B cell (primary cell): ENCODE data around the gene TRMT13. TPM values are rescaled to one million over a fixed set of nuclear protein-coding genes. Genes with fewer than 3 reads are reported as not detected.

Source experiments
- ATAC-seq: fragments of 200-7000 bp; cut with Tn5 transposase; one replicate; pipeline ENCODE4 v1.10.0; 2021; ENCODE audit warnings: low read depth, mild to moderate bottlenecking, moderate number of reproducible peaks, moderate library complexity
- CTCF ChIA-PET: fragments of 350-600 bp; sonication (Branson Sonifier 250); formaldehyde crosslinking; loops from one replicate; lab custom pipeline; 2021; ENCODE audit warnings: antibody characterized with exemption, inconsistent platforms; lab: Charles Lee
- POLR2A ChIA-PET: fragments of 350-600 bp; sonication (Branson Sonifier 250); formaldehyde crosslinking; loops from one replicate; lab custom pipeline; 2021; ENCODE audit warnings: antibody characterized with exemption; lab: Charles Lee
- DNase-seq: peaks from one replicate; pipeline ENCODE4 v3.0.0; 2013
- H2AFZ ChIP-seq: 2 replicates; pipeline ENCODE4 v1.6.1; 2012; ENCODE audit warnings: mild to moderate bottlenecking, low read depth, low read length; ENCODE audit not compliant: insufficient read depth, poor library complexity, severe bottlenecking
- H3K27ac ChIP-seq, 2 donors: 1 replicate in 1 of 2; 2 replicates in 1 of 2; pipeline ENCODE4 v1.5.1; 2012 to 2013; ENCODE audit warnings: low read length in 2 of 2, mild to moderate bottlenecking in 2 of 2, moderate library complexity in 1 of 2
- H3K27me3 ChIP-seq, 4 experiments: fragments of 200-600 bp in 1 of 4; sonication (generic) in 1 of 4; replicated peaks in 1 of 4; 1 replicate in 2 of 4; 2 replicates in 2 of 4; pipeline versions ENCODE4 v1.6.1 to v1.7.0; 2013 to 2016; ENCODE audit warnings: low read length in 3 of 4, mild to moderate bottlenecking in 2 of 4, mixed read lengths in 1 of 4, moderate library complexity in 1 of 4; ENCODE audit not compliant: insufficient read depth in 4 of 4, control insufficient read depth in 3 of 4; ENCODE audit errors: control extremely low read depth in 1 of 4
- H3K36me3 ChIP-seq, 2 experiments: replicated peaks in 1 of 2; 1 replicate in 1 of 2; 2 replicates in 1 of 2; pipeline versions ENCODE4 v1.6.1 to v1.7.1; 2013; ENCODE audit warnings: low read length in 1 of 2; ENCODE audit not compliant: insufficient read depth in 2 of 2, control insufficient read depth in 1 of 2; ENCODE audit errors: control extremely low read depth in 1 of 2, extremely low read depth in 1 of 2
- H3K4me1 ChIP-seq, 2 donors: fragments of 200-600 bp in 1 of 2; sonication (generic) in 1 of 2; 1 replicate in 1 of 2; 2 replicates in 1 of 2; pipeline versions ENCODE4 v1.5.1 to v1.6.1; 2013 to 2017; ENCODE audit warnings: low read length in 2 of 2; ENCODE audit not compliant: control insufficient read depth in 2 of 2, insufficient read depth in 2 of 2
- H3K4me2 ChIP-seq: replicated peaks from 2 replicates; pipeline ENCODE3; 2012; ENCODE audit warnings: mild to moderate bottlenecking, low read depth, low read length; ENCODE audit not compliant: poor library complexity, severe bottlenecking
- H3K4me3 ChIP-seq, 5 experiments: fragments of 200-600 bp in 1 of 5; sonication (generic) in 1 of 5; 1 replicate in 3 of 5; 2 replicates in 2 of 5; pipeline versions ENCODE4 v1.5.1 to v1.7.0; 2011 to 2016; ENCODE audit warnings: low read length in 4 of 5, mild to moderate bottlenecking in 4 of 5, low read depth in 2 of 5, control low read depth in 1 of 5, moderate library complexity in 1 of 5; ENCODE audit not compliant: insufficient read depth in 1 of 5; ENCODE audit errors: control extremely low read depth in 1 of 5, extremely low read depth in 1 of 5
- H3K79me2 ChIP-seq: fragments of 200-600 bp; sonication (generic); one replicate; pipeline ENCODE4 v1.6.0; 2016; ENCODE audit warnings: low read length; ENCODE audit not compliant: control insufficient read depth, insufficient read depth
- H3K9ac ChIP-seq: fragments of 200-600 bp; sonication (generic); 2 replicates; pipeline ENCODE4 v1.6.1; 2017; ENCODE audit warnings: mild to moderate bottlenecking, low read length, moderate library complexity
- H3K9me3 ChIP-seq, 3 donors: one replicate each; pipeline versions ENCODE4 v1.6.1 to v1.7.1; 2013; ENCODE audit warnings: low read length in 2 of 3; ENCODE audit not compliant: control insufficient read depth in 2 of 3, insufficient read depth in 1 of 3; ENCODE audit errors: control extremely low read depth in 1 of 3
- H4K20me1 ChIP-seq: 2 replicates; pipeline ENCODE4 v1.6.0; 2012; ENCODE audit warnings: mild to moderate bottlenecking, low read length; ENCODE audit not compliant: insufficient read depth, control insufficient read depth, poor library complexity, severe bottlenecking
- H3K27ac Mint-ChIP-seq: one replicate; pipeline ENCODE4 v1.8.0; 2021; ENCODE audit warnings: mixed read lengths
- H3K27me3 Mint-ChIP-seq: one replicate; pipeline ENCODE4 v1.8.0; 2021; ENCODE audit warnings: mixed read lengths
- H3K4me1 Mint-ChIP-seq: one replicate; pipeline ENCODE4 v1.8.0; 2021; ENCODE audit warnings: mixed read lengths
- H3K4me3 Mint-ChIP-seq: one replicate; pipeline ENCODE4 v1.8.0; 2021; ENCODE audit warnings: mixed read lengths
- H3K9me3 Mint-ChIP-seq: one replicate; pipeline ENCODE4 v1.8.0; 2022; ENCODE audit warnings: mixed read lengths; ENCODE audit not compliant: insufficient read depth
- EZH2 ChIP-seq: IDR thresholded peaks from 2 replicates; pipeline ENCODE4 v1.6.1; 2012; ENCODE audit warnings: borderline replicate concordance, low read depth, mild to moderate bottlenecking, moderate library complexity, low read length; ENCODE audit not compliant: insufficient read depth, poor library complexity, severe bottlenecking
- WGBS: methylation state at CpG from one replicate; pipeline ENCODE4 v1.1.5; 2013; ENCODE audit warnings: missing lambda C conversion rate; ENCODE audit not compliant: insufficient coverage; 5-methylcytosine and 5-hydroxymethylcytosine counted together
- intact Hi-C: fragments of 100-400 bp; cut with micrococcal nuclease; formaldehyde crosslinking; loops from one replicate; pipeline ENCODE4 v1.10.0; 2022
- polyA plus RNA-seq: library from polyadenylated mRNA; depleted of rRNA; stranded (reverse); fragments of >200 nt; gene quantifications from 2 replicates; pipeline ENCODE4 v1.2.3, GENCODE V29; 2012
- total RNA-seq, 2 donors: library from RNA; stranded (reverse); fragments of 120-200 nt in 1 of 2; gene quantifications; 1 replicate in 1 of 2; 2 replicates in 1 of 2; pipeline versions ENCODE4 v1.2.3 to v1.2.4, GENCODE V29; 2013 to 2022
- TF ChIP-seq, protein P1 (sequence below): fragments of 200-600 bp; IDR thresholded peaks from one replicate; pipeline ENCODE4 v1.8.0; 2022; ENCODE audit warnings: antibody characterized with exemption, mild to moderate bottlenecking

TRMT13 gene
- total and polyA plus RNA-seq, 2 donors (not counting 1 experiment from before 2014, with no cell fraction given): 15.6 to 40.1 TPM

DNA sequence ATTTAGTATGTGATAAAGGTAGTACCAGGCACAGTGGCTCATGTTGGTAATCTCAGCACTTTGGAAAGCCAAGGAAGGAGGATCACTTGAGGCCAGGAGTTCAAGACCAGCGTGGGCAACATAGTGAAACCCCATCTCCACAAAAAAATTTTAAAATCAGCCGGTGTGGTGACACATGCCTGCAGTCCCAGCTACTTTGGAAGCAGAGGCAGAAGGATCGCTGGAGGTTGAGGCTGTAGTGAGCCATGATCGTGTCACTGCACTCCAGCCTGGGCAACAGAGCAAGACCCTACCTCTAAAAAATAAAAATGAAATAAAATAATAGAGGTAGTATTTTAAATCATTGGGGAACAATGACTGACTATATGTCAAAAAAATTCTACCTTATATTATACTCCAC, 17.4 kb upstream of the TRMT13 start:
- TF ChIP-seq, protein P1, sequence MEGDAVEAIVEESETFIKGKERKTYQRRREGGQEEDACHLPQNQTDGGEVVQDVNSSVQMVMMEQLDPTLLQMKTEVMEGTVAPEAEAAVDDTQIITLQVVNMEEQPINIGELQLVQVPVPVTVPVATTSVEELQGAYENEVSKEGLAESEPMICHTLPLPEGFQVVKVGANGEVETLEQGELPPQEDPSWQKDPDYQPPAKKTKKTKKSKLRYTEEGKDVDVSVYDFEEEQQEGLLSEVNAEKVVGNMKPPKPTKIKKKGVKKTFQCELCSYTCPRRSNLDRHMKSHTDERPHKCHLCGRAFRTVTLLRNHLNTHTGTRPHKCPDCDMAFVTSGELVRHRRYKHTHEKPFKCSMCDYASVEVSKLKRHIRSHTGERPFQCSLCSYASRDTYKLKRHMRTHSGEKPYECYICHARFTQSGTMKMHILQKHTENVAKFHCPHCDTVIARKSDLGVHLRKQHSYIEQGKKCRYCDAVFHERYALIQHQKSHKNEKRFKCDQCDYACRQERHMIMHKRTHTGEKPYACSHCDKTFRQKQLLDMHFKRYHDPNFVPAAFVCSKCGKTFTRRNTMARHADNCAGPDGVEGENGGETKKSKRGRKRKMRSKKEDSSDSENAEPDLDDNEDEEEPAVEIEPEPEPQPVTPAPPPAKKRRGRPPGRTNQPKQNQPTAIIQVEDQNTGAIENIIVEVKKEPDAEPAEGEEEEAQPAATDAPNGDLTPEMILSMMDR: no peak
- TF ChIP-seq EZH2: no peak
- Mint-ChIP-seq H3K27ac (no peak overlapping the region), H3K9me3 (no peaks in the 10 kb centered on the region), H3K27me3 (no peaks in the 10 kb centered on the region), H3K4me3 (no peak overlapping the region), H3K4me1 (no peaks in the 10 kb centered on the region)
- no CpG with 5 or more reads among the region's 4 CpGs for WGBS
- ATAC-seq (no peak), DNase-seq (no peak)
- Histone ChIP-seq H3K9ac (no peak overlapping the region), H4K20me1 (no peaks in the 10 kb centered on the region), H3K27ac (no peak overlapping the region), H3K4me1 (no peaks in the 10 kb centered on the region), H3K36me3 (peaks cover 0 to 9% of the 10 kb centered on the region in 2 experiments), H3K9me3 (no peaks in the 10 kb centered on the region), H3K27me3 (no peaks in the 10 kb centered on the region), H3K79me2 (no peaks in the 10 kb centered on the region), H2AFZ (no peak overlapping the region), H3K4me2 (no peak overlapping the region), H3K4me3 (no peak overlapping the region)
- intact Hi-C loops: no loop called here
- CTCF ChIA-PET: no interaction called here
- POLR2A ChIA-PET: no interaction called here

DNA sequence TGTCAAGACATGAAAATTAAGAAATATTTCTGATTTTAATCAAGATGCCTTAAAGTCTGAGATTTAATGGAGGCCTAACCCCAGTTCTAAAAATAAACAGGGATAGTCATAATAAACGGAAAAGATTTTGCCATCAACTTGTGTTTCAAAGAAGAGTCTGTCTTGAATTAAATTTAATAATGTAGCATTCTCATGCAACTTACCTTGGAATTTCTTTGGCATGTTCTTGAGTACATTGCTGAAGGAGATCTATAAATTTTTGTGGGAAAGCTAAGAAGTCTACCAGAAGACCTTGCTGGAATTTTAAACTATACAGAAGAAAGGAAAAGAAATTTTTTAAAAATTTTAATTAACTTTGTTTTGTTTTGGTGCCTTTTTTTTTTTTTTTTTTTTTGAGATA, 10.8 kb upstream of the TRMT13 start:
- Histone ChIP-seq H3K4me2 (no peak overlapping the region), H3K9ac (no peak overlapping the region), H3K4me1 (no peaks in the 10 kb centered on the region), H3K27ac (no peak overlapping the region), H3K4me3 (no peak overlapping the region), H4K20me1 (no peaks in the 10 kb centered on the region), H3K79me2 (peaks cover 4% of the 10 kb centered on the region), H3K36me3 (peaks cover 0 to 6% of the 10 kb centered on the region in 2 experiments), H3K27me3 (no peaks in the 10 kb centered on the region), H3K9me3 (no peaks in the 10 kb centered on the region), H2AFZ (no peak overlapping the region)
- no peaks in the 10 kb centered on the region for H3K27me3 Mint-ChIP-seq
- H3K4me3 Mint-ChIP-seq: no peak overlapping the region
- no CpG with 5 or more reads among the region's 1 CpG for WGBS
- ChIA-PET CTCF (no interaction called here), POLR2A (no interaction called here)
- no peak overlapping the region for H3K27ac Mint-ChIP-seq
- TF ChIP-seq EZH2: no peak
- TF ChIP-seq, protein P1: no peak
- intact Hi-C loops: no loop called here
- H3K9me3 Mint-ChIP-seq: no peaks in the 10 kb centered on the region
- H3K4me1 Mint-ChIP-seq: no peaks in the 10 kb centered on the region
- ATAC-seq (no peak), DNase-seq (no peak)
